GM18858 (cell line): ENCODE data around the gene ZNF850.

Experiments
- ATAC-seq: cut with Tn5 transposase; IDR thresholded peaks from one replicate; pipeline ENCODE4 v1.9.1; 2021; ENCODE audit not compliant: unreplicated experiment

Gene ZNF850

DNA sequence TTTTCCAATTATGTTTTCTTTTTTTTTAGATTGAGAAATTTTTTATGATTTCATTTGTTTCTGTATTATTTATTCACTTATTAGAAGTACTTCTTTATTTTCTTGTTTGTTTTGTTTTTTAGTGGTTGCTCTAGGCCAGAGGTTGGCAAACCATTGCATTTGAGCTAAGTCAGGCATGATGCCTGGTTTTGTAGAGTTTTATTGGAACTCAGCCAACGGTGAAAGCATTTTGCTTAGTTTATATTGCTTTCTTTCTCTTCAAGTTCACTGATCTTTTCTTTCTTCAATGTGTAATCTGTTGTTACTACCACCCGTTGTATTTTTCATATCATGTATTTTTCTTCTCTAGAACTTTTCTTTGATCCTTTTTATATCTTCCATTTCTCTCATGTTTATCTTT is 65.5 kb downstream of the ZNF850 start:
- ATAC-seq, result no peak

- no peak for ATAC-seq
These were observed 84.5 kb downstream of the ZNF850 start for GRCh38 chr19:36688058-36688457.

GRCh38 chr19:36687214-36688056 is 85.2 kb downstream of the ZNF850 start, which contains the start of gene ZNF567:
ZNF567 (plus strand) TSS chr19:36687612; CDS start chr19:36694868, 7,256 bp downstream.
- ATAC-seq, result peak; percentile 67

DNA sequence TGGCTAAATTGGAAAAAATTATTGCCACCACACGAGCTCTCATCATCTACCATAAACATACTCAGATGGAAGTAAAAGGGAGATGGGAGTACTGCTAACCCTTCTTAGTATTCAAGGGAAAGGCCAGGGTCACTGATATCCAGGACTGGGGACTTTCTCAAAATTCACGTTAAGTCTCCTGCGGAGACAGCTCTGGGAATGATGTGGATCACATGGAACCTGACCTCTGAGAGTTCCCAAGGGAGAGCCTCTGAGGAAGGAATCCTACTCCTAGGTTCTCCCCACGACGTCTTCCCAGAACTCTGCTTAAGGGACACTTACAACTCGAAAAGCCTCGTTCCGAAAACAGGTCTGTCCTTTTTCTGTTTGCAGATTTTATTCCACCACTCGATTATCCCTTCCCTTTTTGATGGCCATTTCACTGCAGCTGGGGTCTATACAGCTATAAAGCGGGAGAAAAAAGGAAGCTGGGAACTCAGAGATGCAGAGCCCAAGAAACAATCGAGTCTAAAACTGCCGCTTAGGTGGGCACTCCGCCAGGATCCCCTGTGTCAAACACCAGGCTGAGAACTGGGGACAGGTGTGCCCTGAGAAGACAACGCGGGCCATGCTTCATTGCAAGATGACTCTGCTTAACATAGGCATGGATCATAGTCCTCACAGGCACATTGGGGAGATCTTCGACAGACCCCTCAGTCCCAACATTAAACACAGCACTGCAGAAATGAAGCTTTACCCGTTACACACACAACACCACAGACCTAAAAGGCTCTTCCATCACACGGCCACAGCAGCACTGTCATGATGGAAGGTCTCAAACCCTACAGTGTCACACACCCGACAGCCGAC is 86.0 kb downstream of the ZNF850 start:
- no peak for ATAC-seq

GRCh38 chr19:36685835-36686234 is 86.8 kb downstream of the ZNF850 start:
- ATAC-seq, result no peak

- no peak for ATAC-seq
These were observed 93.2 kb downstream of the ZNF850 start for GRCh38 chr19:36679455-36679854.

GRCh38 chr19:36674201-36674600 is 98.4 kb downstream of the ZNF850 start:
- no peak for ATAC-seq

- no peak for ATAC-seq
These were observed 100.2 kb downstream of the ZNF850 start for GRCh38 chr19:36672368-36672767.

GRCh38 chr19:36668646-36669045 is 104.0 kb downstream of the ZNF850 start:
- no peak for ATAC-seq

- ATAC-seq, result no peak
These were observed 106.8 kb downstream of the ZNF850 start for GRCh38 chr19:36665832-36666231.
